ENCODE results near the gene KLLN.
"Not testable (repeated sequence)": the region's sequence is repeated elsewhere in the genome, so short reads cannot be mapped to it uniquely, and the experiment has no call there.

- TF ChIP-seq, protein P1, sequence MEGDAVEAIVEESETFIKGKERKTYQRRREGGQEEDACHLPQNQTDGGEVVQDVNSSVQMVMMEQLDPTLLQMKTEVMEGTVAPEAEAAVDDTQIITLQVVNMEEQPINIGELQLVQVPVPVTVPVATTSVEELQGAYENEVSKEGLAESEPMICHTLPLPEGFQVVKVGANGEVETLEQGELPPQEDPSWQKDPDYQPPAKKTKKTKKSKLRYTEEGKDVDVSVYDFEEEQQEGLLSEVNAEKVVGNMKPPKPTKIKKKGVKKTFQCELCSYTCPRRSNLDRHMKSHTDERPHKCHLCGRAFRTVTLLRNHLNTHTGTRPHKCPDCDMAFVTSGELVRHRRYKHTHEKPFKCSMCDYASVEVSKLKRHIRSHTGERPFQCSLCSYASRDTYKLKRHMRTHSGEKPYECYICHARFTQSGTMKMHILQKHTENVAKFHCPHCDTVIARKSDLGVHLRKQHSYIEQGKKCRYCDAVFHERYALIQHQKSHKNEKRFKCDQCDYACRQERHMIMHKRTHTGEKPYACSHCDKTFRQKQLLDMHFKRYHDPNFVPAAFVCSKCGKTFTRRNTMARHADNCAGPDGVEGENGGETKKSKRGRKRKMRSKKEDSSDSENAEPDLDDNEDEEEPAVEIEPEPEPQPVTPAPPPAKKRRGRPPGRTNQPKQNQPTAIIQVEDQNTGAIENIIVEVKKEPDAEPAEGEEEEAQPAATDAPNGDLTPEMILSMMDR (IDR thresholded peaks at IDR 0.05), result not testable (repeated sequence)
- TF ChIP-seq ZFX (IDR thresholded peaks at IDR 0.05; ENCODE audit: borderline replicate concordance), result not testable (repeated sequence)
These were observed 7.7 kb downstream of the KLLN start for GRCh38 chr10:87855665-87856064.

Data from 22Rv1 (cell line).